Liver (tissue), 2 donors: Measurements from ENCODE around the gene SNX6.

Source experiments
- GABPA ChIP-seq, 2 donors: IDR thresholded peaks in 1 of 2; conservative IDR thresholded peaks in 1 of 2; 2 replicates each; pipeline ENCODE4 v1.6.1; 2016; ENCODE audit warnings: antibody characterized with exemption in 2 of 2, mild to moderate bottlenecking in 1 of 2, moderate library complexity in 1 of 2
- YY1 ChIP-seq: IDR thresholded peaks from 2 replicates; pipeline ENCODE4 v1.6.1; 2016; ENCODE audit warnings: antibody characterized with exemption, mild to moderate bottlenecking
- donor health status: healthy.

- TF ChIP-seq GABPA (IDR thresholded peaks at IDR 0.05 in 1 of 2, conservative IDR thresholded peaks at IDR 0.05 in 1 of 2), result no peak
- TF ChIP-seq YY1, result no peak
Observed at GRCh38 chr14:34642595-34642994, 12.6 kb upstream of the SNX6 start.
